IPS-NIHi7 (cell line): ENCODE results near the gene PAQR6.

ENCODE experiments used
- DNase-seq: peaks from one replicate; pipeline ENCODE4 v3.0.0; 2012; ENCODE audit warnings: mixed read lengths; ENCODE audit errors: extremely low spot score

Gene PAQR6

DNA sequence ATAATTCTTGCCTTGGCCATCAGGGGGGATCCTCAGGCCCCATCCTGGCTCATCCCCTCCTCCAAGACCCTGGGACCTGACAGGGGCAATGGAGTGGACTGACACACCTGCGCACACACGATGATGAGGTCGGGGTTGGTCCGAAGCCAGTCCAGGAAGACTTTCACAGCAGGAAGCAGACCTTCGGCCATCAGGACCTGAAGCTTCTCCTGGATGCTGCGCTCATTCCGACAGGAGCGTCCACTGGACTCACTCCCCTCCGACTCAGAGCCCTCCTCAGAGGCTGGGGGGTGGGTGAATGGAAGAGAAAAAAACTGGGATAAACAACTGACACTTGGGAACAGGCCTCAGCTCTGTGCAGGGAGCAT is 15.4 kb upstream of the PAQR6 start:
- DNase-seq = no peak

DNA sequence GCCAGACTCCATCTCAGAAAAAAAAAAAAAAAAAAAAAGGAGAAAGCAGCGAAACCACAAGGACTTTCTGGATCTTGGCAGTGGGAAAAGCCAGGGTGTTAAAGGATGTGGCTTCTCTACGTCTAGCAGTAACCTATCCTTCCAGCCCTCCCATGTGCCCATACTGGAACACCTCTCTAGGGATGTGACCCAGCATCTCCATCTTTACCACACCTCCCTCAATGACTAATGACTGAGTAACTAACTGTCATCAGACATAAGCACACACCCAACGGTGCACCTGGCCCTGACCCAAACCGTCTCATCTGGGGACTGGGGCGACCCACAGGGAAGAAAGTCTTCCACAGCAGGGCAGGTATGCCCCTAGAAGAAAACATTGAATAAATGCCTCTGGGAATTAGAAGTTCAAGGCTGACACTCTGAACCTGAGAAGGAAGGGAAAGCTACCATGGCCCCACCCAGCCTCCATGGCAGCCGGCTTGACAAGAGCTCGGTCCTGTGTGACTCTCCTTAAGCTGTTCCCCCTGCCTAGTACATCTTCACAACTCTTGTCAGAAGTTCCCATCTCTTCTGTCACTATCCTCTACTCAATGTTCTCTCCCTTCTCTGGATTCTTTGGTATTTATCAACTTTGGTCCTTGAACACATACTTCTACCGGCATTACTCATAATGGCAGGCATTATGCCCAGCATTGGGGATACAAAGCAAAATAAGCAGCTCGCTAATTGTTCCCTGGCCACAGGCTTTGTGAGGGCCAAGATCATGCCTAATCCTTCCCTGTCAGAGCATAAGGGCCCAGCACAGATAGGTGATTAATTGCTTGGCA is 14.8 kb upstream of the PAQR6 start:
- DNase-seq = no peak

DNA sequence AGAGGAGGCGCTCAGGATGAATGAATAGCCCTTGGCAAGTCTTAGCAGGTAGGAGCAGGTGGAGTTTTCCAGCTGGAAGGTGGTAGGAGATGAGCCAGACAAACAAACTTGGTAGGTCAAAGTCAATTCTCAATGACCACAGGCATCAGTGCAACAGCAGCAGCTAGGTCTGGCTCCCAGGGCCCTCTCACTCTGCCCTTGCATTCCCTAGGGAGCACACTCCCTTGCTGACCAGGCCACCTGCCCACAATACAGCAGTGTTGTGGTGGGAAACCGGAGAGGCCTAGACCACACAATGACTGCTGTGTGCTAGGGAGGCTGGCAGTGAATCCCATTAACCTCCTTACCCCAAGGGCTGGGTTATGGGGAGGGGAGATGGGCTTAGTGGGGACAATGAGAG is 13.0 kb upstream of the PAQR6 start:
- no peak for DNase-seq

DNA sequence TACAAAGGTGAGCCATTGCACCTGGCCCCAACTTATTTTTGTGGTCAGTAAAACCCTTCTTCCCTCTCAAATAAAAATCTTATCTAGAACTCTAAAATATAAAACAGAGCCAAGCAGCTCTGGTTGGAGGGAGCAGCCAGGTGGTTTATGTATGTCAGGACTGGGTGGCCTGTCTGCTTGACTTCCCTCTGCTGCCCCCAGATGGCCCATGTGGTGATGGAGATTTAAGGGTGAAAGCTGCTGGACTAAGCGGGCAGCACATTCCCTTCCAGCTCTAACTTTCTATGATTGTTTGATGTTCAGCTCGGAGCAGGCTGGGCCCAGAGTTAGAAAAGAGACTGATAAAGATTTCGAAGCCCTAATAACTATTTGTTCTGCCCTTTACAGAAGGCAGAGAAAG is 11.9 kb upstream of the PAQR6 start:
- DNase-seq = no peak

DNA sequence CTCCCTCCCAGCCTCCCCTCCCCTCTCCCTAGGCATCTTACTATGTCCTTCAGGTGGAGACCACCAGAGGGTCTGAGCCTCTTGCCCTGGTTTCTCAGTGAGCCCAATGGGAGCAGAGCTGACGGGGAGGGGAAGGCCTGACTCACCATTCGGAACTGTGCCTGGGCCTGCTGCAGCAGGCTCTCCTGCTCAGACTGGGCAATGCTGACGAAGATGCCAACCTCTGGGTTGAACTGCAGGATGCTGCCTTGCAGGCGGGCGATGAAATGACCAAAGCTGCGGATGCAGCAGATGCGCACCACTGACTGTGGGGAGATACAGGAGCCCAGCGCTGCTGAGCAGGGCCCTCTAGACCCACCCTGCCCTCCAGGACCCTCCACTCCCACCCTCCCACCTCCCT is 11.0 kb upstream of the PAQR6 start:
- no peak for DNase-seq

DNA sequence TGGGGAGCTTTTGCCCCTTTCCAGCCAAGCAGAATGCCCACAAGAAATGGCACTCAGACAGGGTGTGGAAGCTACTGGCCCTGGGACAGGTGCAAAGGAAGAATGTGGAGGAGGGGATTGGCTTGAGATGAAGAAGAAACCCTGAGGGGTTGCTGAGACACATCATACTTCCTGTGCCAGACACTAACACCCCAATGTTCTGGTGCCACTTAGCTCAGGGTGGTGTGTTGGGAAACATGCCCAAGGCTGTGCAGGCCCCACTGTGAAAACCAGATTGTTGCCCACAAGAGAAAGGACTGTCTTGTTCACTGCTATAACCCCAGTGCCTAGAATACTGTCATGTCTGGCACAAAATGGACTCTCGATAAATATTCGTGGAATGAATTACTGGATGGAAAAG is 9.9 kb upstream of the PAQR6 start:
- no peak for DNase-seq

DNA sequence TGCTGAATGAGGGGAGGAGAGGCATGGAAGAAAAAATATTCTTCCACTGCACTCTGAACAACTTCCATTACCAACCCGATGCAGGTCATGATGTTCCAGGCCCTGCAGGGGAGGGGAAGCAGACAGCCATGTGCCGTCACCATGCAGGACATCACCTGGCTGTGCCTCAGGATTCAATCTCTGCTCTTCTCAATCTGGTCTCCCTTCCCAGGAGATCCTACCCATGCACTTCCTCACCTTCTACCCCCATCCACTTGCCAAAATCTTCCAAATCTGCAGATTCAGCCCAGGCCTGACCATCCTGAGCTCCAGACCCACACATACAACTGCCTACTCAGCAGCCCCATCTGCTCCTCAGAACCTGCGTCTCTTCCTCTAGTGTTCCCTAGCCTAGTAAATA is 5.8 kb upstream of the PAQR6 start:
- no peak for DNase-seq

DNA sequence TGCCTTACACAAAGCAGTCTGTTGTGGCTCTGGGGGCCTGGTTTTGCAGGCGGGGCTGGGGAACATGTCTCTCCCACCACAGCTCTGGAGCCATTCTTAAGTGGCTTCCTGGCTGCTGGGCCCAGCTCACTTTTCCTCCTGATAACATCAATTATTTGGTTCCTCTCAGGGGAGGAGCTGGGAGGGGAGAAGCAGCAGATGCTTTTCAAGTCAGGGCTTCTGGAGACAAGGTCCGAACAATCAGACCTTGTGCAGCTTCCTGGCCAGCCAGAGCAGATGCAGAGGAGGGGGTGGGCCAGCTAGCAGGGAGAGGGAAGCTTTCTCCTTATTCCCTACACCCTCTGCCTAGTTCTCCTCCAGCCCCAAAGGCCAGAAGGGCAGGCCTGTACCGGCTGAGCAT is 3.7 kb upstream of the PAQR6 start:
- DNase-seq = no peak

DNA sequence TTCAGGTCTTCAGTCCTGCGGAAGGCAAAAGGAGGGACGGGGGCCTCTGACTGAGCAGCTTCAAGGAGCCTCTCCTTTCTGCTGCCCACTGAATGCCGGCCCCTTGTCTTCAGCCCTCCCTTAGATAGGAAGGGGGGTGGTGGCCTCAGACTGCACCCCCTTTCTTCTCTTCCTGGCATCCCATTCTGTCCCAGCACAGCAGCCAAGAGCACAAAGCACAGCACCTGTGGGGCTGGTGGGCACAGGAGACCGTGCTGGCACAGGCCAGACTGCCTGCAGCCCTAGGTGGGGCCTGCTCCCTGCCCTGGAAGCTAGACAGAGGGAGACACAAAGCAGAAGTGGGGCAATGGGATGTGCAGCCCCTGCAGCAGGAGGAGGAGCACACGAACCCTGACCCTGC is 1.7 kb upstream of the PAQR6 start:
- no peak for DNase-seq

DNA sequence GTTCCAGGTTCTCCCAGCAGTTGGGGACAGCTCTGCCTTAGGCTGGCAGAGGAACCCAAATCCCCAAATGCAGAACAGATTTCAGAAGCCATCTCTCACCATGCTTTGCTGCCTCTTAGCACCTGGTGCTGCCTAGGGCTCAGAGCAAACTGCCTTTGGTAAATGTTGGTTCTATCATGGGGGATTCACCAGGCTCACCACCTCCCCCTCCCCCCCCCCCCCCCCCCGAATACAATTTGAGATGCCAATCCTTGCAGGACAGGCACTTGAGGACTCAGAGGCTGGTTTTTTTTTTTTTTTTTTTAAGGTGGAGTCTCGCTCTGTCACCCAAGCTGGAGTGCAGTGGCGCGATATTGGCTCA is 447 bp upstream of the PAQR6 start:
- no peak for DNase-seq

DNA sequence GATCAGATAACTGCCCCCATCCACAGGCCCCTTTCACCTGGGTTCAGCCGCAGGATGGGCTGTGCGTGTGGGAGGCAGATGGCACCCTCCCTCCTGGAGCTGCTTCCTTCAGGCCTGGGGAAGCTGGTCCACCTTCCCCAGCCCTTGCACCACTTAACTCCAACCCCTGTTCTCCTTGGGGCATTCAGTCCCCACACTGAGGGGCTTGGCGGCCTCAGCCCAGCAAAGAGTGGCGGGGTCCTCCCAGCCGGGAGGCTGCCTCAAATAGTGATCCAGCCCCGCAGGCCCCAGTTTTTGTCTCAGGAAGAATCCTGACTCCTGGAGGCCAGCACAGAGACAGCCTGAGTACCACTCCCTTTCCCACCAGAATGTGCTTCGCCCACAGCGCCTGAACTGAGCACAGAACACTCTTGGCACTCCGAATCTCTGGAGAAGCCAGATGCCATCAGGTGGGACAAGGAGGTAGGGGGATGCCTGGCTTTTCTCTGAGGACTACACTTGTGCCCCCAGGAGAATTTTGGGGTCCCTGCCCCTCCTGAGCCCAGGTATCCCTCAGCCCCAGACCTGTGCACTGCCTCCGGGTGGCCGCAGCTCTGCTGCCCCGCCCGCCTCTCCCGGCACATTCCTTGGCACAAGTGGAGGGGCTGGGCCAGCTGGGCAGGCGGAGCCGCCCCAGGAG is 936 bp downstream of the PAQR6 start:
- DNase-seq = no peak

DNA sequence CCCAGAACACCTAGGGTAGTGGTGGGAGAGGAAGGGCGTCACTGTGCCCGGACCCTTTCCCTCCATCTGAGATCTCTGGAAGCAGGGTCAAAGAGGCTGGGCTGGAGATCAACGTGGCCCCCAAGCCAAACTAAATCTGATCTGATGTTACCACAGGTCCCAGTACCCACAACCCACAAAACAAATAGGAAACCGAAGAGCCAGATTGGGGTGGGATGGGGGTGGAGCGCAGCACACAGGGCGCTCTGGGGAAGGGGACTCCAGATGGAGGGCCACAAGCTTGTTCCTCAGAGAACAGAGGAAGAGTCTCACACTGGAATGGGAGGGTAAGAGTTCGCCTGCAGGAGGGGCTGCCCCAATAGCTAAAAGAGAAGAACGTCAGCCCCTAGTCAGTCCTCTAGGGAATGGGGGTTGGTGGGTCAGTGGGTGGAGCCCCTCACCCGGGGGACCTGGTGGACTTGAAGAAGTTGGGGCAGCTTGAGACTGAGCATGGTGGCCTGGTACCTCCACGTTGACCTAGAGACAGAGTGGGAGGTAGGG is 1.5 kb downstream of the PAQR6 start:
- DNase-seq = no peak

DNA sequence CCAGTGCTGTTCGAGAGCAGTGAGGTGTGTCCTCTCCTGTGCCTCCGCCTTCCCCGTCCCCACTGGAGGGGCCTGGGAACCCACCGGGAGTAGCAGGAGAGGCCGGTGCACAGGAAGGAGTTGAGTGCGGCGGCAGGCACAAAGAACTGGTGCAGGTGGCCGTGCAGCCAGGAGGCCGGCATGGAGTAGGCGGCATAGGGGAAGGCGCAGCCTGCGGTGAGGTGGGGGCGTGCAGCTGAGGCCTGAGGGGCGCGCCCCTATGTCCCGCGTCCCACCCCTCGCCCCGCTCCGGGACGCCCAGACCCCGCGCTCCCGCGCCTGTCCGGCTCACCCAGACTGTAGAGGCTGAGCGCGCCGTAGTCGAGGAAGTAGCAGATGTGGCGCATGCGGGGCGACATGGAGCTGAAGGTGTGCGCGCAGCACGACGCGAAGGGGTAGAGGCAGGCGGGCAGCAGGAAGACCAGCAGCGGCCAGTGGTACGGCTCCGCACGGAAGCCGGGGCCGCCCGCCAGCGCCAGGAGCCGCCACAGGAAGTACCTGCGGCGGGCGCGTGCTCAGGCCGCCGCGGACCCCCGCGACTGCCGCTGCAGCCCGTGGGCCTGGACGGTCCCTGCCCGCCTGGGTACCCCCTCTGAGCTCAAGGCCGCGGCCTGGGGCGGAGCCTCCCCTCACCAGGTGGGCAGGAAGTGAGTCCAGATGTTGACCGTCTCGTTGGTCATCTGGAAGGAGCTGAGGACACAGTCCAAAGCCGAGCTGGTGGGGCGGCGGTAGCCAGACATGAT is 2.2 kb downstream of the PAQR6 start:
- DNase-seq = peak; percentile 71

DNA sequence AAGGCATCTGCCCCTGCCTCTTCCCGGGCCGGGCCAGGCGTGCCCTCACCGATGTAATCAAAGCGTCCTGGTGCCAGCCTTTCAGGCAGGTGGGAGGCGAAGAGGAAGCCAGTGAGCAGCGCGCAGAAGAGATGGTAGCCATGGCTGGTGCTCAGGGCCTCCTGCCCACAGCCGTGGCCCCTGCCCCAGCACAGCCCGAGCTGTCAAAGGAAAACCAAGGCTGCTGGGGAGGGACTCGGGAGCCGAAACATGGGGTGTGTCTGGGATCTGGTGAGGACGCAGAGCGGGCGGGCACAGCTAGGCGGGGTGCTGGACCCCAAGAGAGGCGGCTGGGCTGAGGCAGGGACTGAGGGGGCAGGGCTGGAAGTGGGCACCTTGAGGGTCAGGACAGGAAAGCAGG is 3.1 kb downstream of the PAQR6 start:
- no peak for DNase-seq

DNA sequence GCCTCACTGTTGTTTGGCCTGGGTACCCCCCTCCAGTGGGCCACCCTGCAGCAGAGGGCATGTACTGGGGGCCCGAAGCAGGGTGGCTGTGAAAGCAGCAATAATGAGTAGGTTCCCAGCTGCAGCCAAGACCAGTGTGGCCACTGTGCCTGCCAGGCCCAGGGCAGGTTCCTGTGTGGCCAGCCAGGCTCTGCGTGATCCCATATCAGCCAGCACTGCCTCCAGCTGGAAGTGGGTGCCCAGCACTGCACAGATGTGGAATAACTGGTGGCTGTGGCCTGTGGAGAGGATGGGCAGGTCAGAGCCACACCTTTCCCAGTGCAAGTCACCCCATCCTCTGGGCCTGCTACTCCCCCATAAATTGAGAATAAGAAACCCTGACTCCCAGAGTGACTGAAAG is 3.7 kb downstream of the PAQR6 start:
- no peak for DNase-seq

DNA sequence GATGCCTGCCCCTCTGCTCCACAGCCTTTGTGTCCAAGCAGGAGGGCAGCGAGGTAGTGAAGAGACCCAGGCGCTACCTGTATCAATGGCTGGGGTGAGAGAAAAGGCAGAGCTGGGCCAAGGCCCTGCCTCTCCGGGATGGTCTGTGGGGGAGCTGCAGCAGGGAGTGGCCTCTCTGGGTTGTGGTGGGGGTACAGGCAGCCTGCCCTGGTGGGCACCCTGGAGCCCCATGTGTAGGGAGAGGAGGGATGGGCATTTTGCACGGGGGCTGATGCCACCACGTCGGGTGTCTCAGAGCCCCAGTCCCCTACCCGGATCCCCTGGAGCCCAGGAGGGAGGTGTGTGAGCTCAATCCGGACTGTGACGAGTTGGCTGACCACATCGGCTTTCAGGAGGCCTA is 5.1 kb downstream of the PAQR6 start:
- DNase-seq = no peak

DNA sequence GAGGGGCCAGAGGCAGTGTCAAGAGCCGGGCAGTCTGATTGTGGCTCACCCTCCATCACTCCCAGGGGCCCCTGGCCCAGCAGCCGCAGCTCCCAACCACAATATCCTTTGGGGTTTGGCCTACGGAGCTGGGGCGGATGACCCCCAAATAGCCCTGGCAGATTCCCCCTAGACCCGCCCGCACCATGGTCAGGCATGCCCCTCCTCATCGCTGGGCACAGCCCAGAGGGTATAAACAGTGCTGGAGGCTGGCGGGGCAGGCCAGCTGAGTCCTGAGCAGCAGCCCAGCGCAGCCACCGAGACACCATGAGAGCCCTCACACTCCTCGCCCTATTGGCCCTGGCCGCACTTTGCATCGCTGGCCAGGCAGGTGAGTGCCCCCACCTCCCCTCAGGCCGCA is 5.9 kb downstream of the PAQR6 start, which contains the start of gene BGLAP:
Gene BGLAP (plus strand): TSS at position 259 of the 400 bp plus-strand sequence. CDS start 48 bp downstream, at position 307.
- no peak for DNase-seq

DNA sequence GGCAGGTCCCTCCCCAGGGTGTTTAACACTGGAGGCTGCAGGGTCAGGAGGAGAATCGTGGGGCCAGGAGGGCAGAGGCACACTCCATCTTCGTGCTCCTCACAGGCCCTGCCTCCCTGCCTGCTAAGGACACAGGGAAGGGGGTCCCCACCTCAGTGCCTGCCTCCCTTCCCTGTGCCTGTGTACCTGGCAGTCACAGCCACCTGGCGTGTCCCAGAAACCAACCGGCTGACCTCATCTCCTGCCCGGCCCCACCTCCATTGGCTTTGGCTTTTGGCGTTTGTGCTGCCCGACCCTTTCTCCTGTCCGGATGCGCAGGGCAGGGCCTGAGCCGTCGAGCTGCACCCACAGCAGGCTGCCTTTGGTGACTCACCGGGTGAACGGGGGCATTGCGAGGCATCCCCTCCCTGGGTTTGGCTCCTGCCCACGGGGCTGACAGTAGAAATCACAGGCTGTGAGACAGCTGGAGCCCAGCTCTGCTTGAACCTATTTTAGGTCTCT is 6.5 kb downstream of the PAQR6 start:
- DNase-seq = no peak

DNA sequence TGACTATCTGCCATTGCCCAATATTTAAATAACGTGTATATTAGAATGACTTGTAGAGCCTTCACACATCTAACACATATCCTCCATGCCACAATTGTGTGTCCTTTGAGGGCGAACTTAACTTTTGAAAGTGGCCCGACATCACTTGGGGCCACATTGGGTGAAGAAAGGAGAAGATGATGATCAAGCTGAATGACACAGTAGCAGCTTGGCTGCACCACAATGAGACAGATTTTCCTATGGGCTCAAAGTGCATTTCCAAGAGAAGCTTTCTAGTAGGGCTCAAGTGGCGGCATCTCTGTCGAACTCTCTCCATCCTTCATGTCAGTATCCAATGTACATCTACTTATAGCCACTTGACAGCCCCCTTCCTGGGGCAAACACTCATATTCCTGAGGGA is 9.6 kb downstream of the PAQR6 start:
- DNase-seq = no peak

DNA sequence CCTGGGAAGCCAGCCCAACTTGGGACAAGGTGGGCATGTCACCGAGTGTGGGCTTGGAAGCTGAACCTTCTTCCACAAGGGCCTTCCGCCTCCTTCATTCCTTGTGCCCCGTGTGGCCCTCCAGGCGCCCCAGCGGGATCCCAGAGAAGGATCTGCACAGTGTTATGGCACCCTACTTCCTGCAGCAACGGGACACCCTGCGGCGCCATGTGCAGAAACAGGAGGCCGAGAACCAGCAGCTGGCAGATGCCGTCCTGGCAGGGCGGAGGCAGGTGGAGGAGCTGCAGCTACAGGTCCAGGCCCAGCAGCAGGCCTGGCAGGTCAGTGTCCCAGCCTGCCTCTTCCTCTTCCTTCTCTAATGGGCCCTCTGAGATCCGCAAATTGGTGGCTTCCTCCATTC is 11.7 kb downstream of the PAQR6 start:
- DNase-seq = no peak

DNA sequence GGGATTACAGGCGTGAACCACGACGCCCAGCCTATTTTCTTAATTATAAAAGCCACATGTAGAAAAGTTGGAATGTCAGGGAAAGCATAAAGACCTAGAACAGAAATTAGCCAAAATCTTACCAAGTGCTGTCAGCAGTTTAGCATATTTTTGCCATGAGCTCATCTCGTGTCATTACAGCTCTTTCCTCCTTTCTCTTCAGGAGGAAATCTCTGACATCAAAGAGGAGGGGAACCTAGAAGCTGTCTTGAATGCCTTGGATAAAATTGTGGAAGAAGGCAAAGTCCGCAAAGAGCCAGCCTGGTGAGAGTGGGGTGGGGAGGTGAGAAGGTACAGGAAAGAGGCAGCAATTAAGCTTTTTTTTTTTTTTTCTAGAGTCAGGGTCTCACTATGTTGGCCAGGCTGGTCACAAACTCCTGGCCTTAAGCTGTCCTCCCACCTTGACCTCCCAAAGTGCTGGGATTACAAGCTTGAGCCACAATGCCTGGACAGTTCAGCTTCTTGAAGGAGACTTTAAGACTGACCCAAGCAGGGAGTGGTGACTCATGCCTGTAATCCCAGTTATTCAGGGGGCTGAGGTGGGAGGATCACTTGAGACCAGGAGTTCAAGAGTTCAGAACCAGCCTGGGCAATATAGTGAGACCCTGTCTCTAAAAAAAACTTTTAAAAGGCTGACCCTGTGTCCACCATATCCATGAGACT is 14.3 kb downstream of the PAQR6 start:
- DNase-seq = no peak
